DOHH2 (cell line): ENCODE data around the gene PNP.
A peak's percentile ranks its signal among the peaks of the same experiment; 100 is the strongest.

Experiments used
- H3F3A ChIP-seq: fragments of 200-600 bp; sonication (generic), shearing (Covaris generic); 2 replicates; pipeline ENCODE4 v1.6.0; 2016; ENCODE audit warnings: antibody characterized with exemption, mild to moderate bottlenecking; ENCODE audit not compliant: control insufficient read depth, insufficient read depth
- H3K27ac ChIP-seq: fragments of 200-600 bp; sonication (generic); 2 replicates; pipeline ENCODE4 v1.5.1; 2014; ENCODE audit warnings: low read depth, mild to moderate bottlenecking, low read length, moderate library complexity
- H3K27me3 ChIP-seq: fragments of 200-600 bp; sonication (generic); 2 replicates; pipeline ENCODE4 v1.6.1; 2014; ENCODE audit warnings: mild to moderate bottlenecking, low read length, mixed read lengths; ENCODE audit not compliant: control insufficient read depth
- H3K36me3 ChIP-seq: fragments of 200-600 bp; sonication (generic); 2 replicates; pipeline ENCODE4 v1.6.1; 2014; ENCODE audit warnings: mild to moderate bottlenecking, low read length, moderate library complexity, mixed read lengths; ENCODE audit not compliant: control insufficient read depth
- H3K4me1 ChIP-seq: fragments of 200-600 bp; sonication (generic); 2 replicates; pipeline ENCODE4 v1.6.1; 2014; ENCODE audit warnings: mild to moderate bottlenecking, low read length, mixed read lengths; ENCODE audit not compliant: control insufficient read depth
- H3K4me2 ChIP-seq: fragments of 200-600 bp; sonication (generic); 2 replicates; pipeline ENCODE4 v1.6.0; 2014; ENCODE audit warnings: mild to moderate bottlenecking, low read length, moderate library complexity
- H3K4me3 ChIP-seq: fragments of 200-600 bp; sonication (generic); 2 replicates; pipeline ENCODE4 v1.5.1; 2014; ENCODE audit warnings: mild to moderate bottlenecking, low read length, mixed read lengths
- H3K79me2 ChIP-seq: fragments of 200-600 bp; sonication (generic); 2 replicates; pipeline ENCODE4 v1.6.1; 2014; ENCODE audit warnings: mild to moderate bottlenecking, low read length, mixed read lengths; ENCODE audit not compliant: control insufficient read depth
- H3K9me2 ChIP-seq: fragments of 200-600 bp; sonication (generic); replicated peaks from 2 replicates; pipeline ENCODE4 v1.6.1; 2014; ENCODE audit warnings: mild to moderate bottlenecking, low read length, mixed read lengths; ENCODE audit not compliant: control insufficient read depth
- H3K9me3 ChIP-seq: fragments of 200-600 bp; sonication (generic); 2 replicates; pipeline ENCODE4 v1.6.1; 2014; ENCODE audit warnings: antibody characterized with exemption, low read length, mixed read lengths; ENCODE audit not compliant: control insufficient read depth, insufficient read depth
- H4K20me1 ChIP-seq: fragments of 200-600 bp; sonication (generic); 2 replicates; pipeline ENCODE4 v1.6.0; 2014; ENCODE audit warnings: low read depth, mild to moderate bottlenecking, antibody characterized with exemption, low read length, moderate library complexity; ENCODE audit not compliant: control insufficient read depth, insufficient read depth
- EZH2phosphoT487 ChIP-seq: fragments of 200-600 bp; sonication (generic); IDR thresholded peaks from 2 replicates; pipeline ENCODE4 v1.6.1; 2017; ENCODE audit warnings: borderline replicate concordance, mild to moderate bottlenecking, antibody characterized with exemption, low read length, moderate library complexity, mixed read lengths
- TF ChIP-seq, protein P1 (sequence below): fragments of 200-600 bp; sonication (generic); IDR thresholded peaks from one replicate; pipeline ENCODE4 v1.5.1; 2014; ENCODE audit warnings: antibody characterized with exemption, mild to moderate bottlenecking, low read depth, low read length; ENCODE audit not compliant: poor library complexity, severe bottlenecking

Gene PNP

DNA sequence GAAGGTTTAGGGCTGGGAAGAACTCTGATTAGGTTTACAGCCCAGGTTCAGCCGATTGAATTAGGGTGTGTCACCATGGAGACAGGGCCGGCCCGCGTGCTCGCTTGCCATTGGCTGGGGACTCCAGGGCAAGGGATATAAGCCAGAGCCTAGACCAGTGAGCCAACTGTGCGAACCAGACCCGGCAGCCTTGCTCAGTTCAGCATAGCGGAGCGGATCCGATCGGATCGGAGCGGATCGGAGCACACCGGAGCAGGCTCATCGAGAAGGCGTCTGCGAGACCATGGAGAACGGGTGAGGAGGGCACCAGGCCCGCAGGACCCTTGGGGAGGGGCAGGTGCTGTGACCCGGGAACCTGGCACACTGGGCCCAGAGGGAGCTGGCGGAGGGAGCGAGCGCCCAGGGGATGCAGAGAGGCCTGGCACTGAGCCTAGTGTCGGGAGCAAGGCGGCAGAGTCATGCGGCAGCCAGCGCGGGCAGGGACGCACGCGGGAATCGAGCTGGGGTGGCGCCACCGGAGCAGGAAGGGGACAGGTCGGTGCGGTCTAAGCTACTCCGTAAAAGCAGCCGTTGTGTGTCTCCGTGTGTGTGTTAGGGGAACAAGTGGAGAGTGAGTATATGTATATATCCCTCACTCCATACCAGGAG lies at the start of gene PNP:
TSS of gene PNP (plus strand) at position 165 of the 648 bp plus-strand sequence. CDS start at position 284, 119 bp downstream.
- H3K4me1 ChIP-seq: peaks cover 25% of the 10 kb centered on the region
- TF ChIP-seq, protein P1, sequence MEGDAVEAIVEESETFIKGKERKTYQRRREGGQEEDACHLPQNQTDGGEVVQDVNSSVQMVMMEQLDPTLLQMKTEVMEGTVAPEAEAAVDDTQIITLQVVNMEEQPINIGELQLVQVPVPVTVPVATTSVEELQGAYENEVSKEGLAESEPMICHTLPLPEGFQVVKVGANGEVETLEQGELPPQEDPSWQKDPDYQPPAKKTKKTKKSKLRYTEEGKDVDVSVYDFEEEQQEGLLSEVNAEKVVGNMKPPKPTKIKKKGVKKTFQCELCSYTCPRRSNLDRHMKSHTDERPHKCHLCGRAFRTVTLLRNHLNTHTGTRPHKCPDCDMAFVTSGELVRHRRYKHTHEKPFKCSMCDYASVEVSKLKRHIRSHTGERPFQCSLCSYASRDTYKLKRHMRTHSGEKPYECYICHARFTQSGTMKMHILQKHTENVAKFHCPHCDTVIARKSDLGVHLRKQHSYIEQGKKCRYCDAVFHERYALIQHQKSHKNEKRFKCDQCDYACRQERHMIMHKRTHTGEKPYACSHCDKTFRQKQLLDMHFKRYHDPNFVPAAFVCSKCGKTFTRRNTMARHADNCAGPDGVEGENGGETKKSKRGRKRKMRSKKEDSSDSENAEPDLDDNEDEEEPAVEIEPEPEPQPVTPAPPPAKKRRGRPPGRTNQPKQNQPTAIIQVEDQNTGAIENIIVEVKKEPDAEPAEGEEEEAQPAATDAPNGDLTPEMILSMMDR: peak; percentile 44
- no peak for TF ChIP-seq EZH2phosphoT487
- H3K27ac ChIP-seq: peak within 1 kb of the TSS; percentile 58
- H3K9me3 ChIP-seq: no peaks in the 10 kb centered on the region
- H3K4me3 ChIP-seq: peak within 1 kb of the TSS; percentile 87
- H3K9me2 ChIP-seq: no peaks in the 10 kb centered on the region
- peak within 1 kb of the TSS; percentile 86 for H3K4me2 ChIP-seq
- H4K20me1 ChIP-seq: peaks cover 19% of the 10 kb centered on the region
- H3F3A ChIP-seq: no peaks in the 10 kb centered on the region
- H3K79me2 ChIP-seq: peaks cover 52% of the 10 kb centered on the region
- no peaks in the 10 kb centered on the region for H3K27me3 ChIP-seq
- H3K36me3 ChIP-seq: peaks cover 46% of the 10 kb centered on the region

DNA sequence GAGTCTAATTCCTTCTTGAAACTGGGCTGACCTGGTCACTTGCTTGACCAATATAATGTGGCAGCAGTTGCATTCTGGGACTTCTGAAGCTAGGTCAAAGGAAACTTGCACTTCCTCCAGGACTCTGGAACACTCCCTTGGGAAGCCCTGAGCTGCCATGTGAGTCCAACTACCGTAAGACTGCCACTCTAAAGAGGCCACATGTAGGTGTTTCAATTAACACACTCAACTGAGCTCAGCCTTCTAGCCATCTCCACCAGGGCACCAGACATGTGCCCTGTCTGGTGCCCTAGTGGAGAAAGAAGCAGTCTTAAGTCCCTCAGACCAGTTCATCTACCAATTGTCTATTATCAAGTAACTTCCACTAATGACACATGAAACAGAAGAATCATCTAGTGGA lies 49.8 kb upstream of the PNP start:
- Histone ChIP-seq H3K4me2 (no peak overlapping the region), H4K20me1 (no peaks in the 10 kb centered on the region), H3K9me3 (no peaks in the 10 kb centered on the region), H3K36me3 (no peaks in the 10 kb centered on the region), H3K9me2 (no peaks in the 10 kb centered on the region), H3K27me3 (no peaks in the 10 kb centered on the region), H3K4me3 (no peak overlapping the region), H3K79me2 (no peaks in the 10 kb centered on the region), H3F3A (peaks cover 10% of the 10 kb centered on the region), H3K4me1 (peaks cover 36% of the 10 kb centered on the region), H3K27ac (no peak overlapping the region)
- no peak for TF ChIP-seq EZH2phosphoT487
- TF ChIP-seq, protein P1: no peak

DNA sequence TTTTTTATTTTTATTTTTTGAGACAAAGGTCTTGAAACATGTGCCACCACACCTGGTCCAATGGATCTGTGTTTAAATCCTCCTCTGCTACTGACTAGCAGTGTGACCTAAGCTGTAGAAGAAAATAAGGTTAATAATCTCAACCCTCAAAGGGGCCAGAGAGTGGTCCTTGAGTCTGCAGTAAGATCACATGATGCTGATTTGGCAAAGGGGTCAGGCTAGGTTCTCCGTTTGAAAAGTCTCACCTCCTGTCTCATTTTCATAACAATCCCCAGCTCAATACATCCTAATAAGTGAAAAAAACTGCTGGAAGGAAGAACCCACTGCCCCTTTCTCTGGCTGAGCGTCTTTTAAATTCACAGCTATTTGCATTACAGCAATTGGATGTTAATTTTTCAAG lies 47.9 kb upstream of the PNP start:
- Histone ChIP-seq H4K20me1 (no peaks in the 10 kb centered on the region), H3F3A (peaks cover 5% of the 10 kb centered on the region; the same call in 1 of the 2 replicates), H3K4me1 (peaks cover 35% of the 10 kb centered on the region), H3K27ac (no peak overlapping the region), H3K9me3 (no peaks in the 10 kb centered on the region), H3K9me2 (no peaks in the 10 kb centered on the region), H3K27me3 (no peaks in the 10 kb centered on the region), H3K4me3 (no peak overlapping the region), H3K4me2 (no peak overlapping the region), H3K79me2 (no peaks in the 10 kb centered on the region), H3K36me3 (no peaks in the 10 kb centered on the region)
- TF ChIP-seq, protein P1: no peak
- TF ChIP-seq EZH2phosphoT487: no peak
